ENCODE data around the gene ZFHX3. TPM values are rescaled to one million over a fixed set of nuclear protein-coding genes. Genes with fewer than 3 reads are reported as not detected.

Gene ZFHX3
- total and polyA plus RNA-seq, 11 donors, result 3.8 to 21.6 (median 13.6) TPM

GRCh38 chr16:73033271-73033998 is 14.5 kb downstream of the ZFHX3 start:
- H3K36me3 ChIP-seq, result no peaks in the 10 kb centered on the region
- ATAC-seq, result no peak
- DNase-seq, result no peak
- H3K9me3 ChIP-seq, result no peaks in the 10 kb centered on the region
- intact Hi-C loops (cut with DNase I), result no loop called here
- H3K27ac ChIP-seq, result peak overlapping the region in 4 of 12 donors; percentile 8 to 27 (median 12)
- peaks cover 9 to 95% (median 40%) of the 10 kb centered on the region in 12 donors for H3K4me1 ChIP-seq
- no peaks in the 10 kb centered on the region for H3K27me3 ChIP-seq
- TF ChIP-seq POLR2A (IDR thresholded peaks at IDR 0.05) (no peak), CTCF (IDR thresholded peaks at IDR 0.05) (no peak)
- no peak overlapping the region for H3K4me3 ChIP-seq
- WGBS, 4 donors, result 60 to 71% (median 67%) methylated on average over 20 of the region's 20 CpGs

GRCh38 chr16:73032541-73033270 is 15.2 kb downstream of the ZFHX3 start:
- intact Hi-C loops (cut with DNase I), result no loop called here
- Histone ChIP-seq H3K4me3 (peak overlapping the region in 1 of 12 donors; percentile 10), H3K36me3 (no peaks in the 10 kb centered on the region), H3K4me1 (peaks cover 9 to 93% (median 40%) of the 10 kb centered on the region in 12 donors), H3K9me3 (no peaks in the 10 kb centered on the region), H3K27ac (peak overlapping the region in 5 of 12 donors; percentile 8 to 28 (median 25)), H3K27me3 (no peaks in the 10 kb centered on the region)
- no peak for DNase-seq
- TF ChIP-seq CTCF (IDR thresholded peaks at IDR 0.05) (peak in 1 of 12 donors; percentile 21), POLR2A (IDR thresholded peaks at IDR 0.05) (no peak)
- 73 to 84% (median 78%) methylated on average over 10 of the region's 10 CpGs for WGBS, 4 donors
- ATAC-seq, result peak in 1 of 4 donors; percentile 28

GRCh38 chr16:73031984-73032383 is 15.9 kb downstream of the ZFHX3 start:
- peak overlapping the region in 4 of 12 donors; percentile 10 to 28 (median 20) for H3K27ac ChIP-seq

More at GRCh38 chr16:73031984-73032383, 15.9 kb downstream of the ZFHX3 start:
- WGBS, 4 donors, result 86 to 95% (median 91%) methylated on average over 9 of the region's 9 CpGs
- H3K4me3 ChIP-seq, result no peak overlapping the region
- no peak for DNase-seq
- no peak for ATAC-seq
- TF ChIP-seq POLR2A (IDR thresholded peaks at IDR 0.05), result no peak
- TF ChIP-seq CTCF (IDR thresholded peaks at IDR 0.05), result no peak
- no peaks in the 10 kb centered on the region for H3K27me3 ChIP-seq
- H3K4me1 ChIP-seq, result peaks cover 5 to 93% (median 38%) of the 10 kb centered on the region in 12 donors
- no peaks in the 10 kb centered on the region for H3K36me3 ChIP-seq
- intact Hi-C loops (cut with DNase I), result no loop called here
- no peaks in the 10 kb centered on the region for H3K9me3 ChIP-seq

Measured in heart left ventricle (tissue), 16 donors.